Caco-2 (cell line): Measurements from ENCODE around the gene FBXL12. TPM values are rescaled to one million over a fixed set of nuclear protein-coding genes. Genes with fewer than 3 reads are reported as not detected.

Experiments
- BruUV-seq: library from RNA; stranded (reverse); fragments of 400-500 nt; replicated peaks from 2 replicates; lab custom pipeline; 2021; lab: Mats Ljungman, UMichigan
- CTCF ChIA-PET: fragments of 300-600 bp; sonication (Branson Sonifier 250); formaldehyde crosslinking; loops from one replicate; lab custom pipeline; 2022; ENCODE audit warnings: antibody characterized with exemption; lab: Charles Lee
- POLR2A ChIA-PET: fragments of 300-600 bp; sonication (Branson Sonifier 250); formaldehyde crosslinking; loops from one replicate; lab custom pipeline; 2022; ENCODE audit warnings: antibody characterized with exemption; lab: Charles Lee
- DNase-seq, 2 experiments: peaks; one replicate each; pipeline versions ENCODE4 v3.0.0 to v3.0.0-alpha.2; 2020 to 2022
- H3K27me3 ChIP-seq: replicated peaks from 2 replicates; pipeline ENCODE4 v1.6.0; 2011; ENCODE audit warnings: low read length; ENCODE audit not compliant: control insufficient read depth, insufficient read depth
- H3K36me3 ChIP-seq: 2 replicates; pipeline ENCODE4 v1.5.1; 2011; ENCODE audit warnings: low read length; ENCODE audit not compliant: control insufficient read depth, insufficient read depth
- H3K4me1 ChIP-seq: fragments of 250-450 bp; sonication (Bioruptor Pico); 2 replicates; pipeline ENCODE4 v1.5.1; 2020; ENCODE audit warnings: mild to moderate bottlenecking
- H3K4me3 ChIP-seq: 2 replicates; pipeline ENCODE4 v1.5.1; 2011; ENCODE audit warnings: low read depth, mild to moderate bottlenecking, control low read depth, low read length
- H3K9me3 ChIP-seq: fragments of 250-450 bp; sonication (Bioruptor Pico); 2 replicates; pipeline ENCODE4 v1.5.1; 2020; ENCODE audit warnings: mild to moderate bottlenecking, moderate library complexity
- H3K27ac Mint-ChIP-seq: one replicate; pipeline ENCODE4 v1.8.0; 2022; ENCODE audit warnings: mixed read lengths; ENCODE audit not compliant: unreplicated experiment
- H3K27me3 Mint-ChIP-seq: one replicate; pipeline ENCODE4 v1.8.0; 2022; ENCODE audit warnings: mixed read lengths; ENCODE audit not compliant: insufficient read depth, unreplicated experiment
- H3K36me3 Mint-ChIP-seq: one replicate; pipeline ENCODE4 v1.8.0; 2022; ENCODE audit warnings: mild to moderate bottlenecking, mixed read lengths; ENCODE audit not compliant: insufficient read depth, unreplicated experiment
- H3K4me1 Mint-ChIP-seq: one replicate; pipeline ENCODE4 v1.8.0; 2022; ENCODE audit warnings: low read depth, mixed read lengths; ENCODE audit not compliant: unreplicated experiment
- H3K4me3 Mint-ChIP-seq: one replicate; pipeline ENCODE4 v1.8.0; 2022; ENCODE audit warnings: mild to moderate bottlenecking, moderate library complexity, mixed read lengths; ENCODE audit not compliant: unreplicated experiment
- H3K9me3 Mint-ChIP-seq: one replicate; pipeline ENCODE4 v1.8.0; 2022; ENCODE audit warnings: mixed read lengths; ENCODE audit not compliant: unreplicated experiment
- intact Hi-C: fragments of 100-400 bp; cut with micrococcal nuclease; formaldehyde crosslinking; loops from one replicate; pipeline ENCODE4 v1.10.0; 2022; ENCODE audit not compliant: unreplicated experiment
- total RNA-seq: library from RNA; stranded (reverse); gene quantifications from 2 replicates; pipeline ENCODE4 v1.2.3, GENCODE V29; 2022
- TF ChIP-seq, protein P1 (sequence below), 2 experiments: fragments of 200-600 bp in 1 of 2; IDR thresholded peaks; 1 replicate in 1 of 2; 2 replicates in 1 of 2; pipeline versions ENCODE4 v1.5.1 to v1.8.0; 2011 to 2022; ENCODE audit warnings: antibody characterized with exemption in 1 of 2, control low read depth in 1 of 2, inconsistent platforms in 1 of 2, low read depth in 1 of 2, low read length in 1 of 2, mild to moderate bottlenecking in 1 of 2, moderate library complexity in 1 of 2; ENCODE audit not compliant: insufficient read depth in 1 of 2, severe bottlenecking in 1 of 2, unreplicated experiment in 1 of 2

FBXL12 gene
- total RNA-seq, 1 experiment from 2014 or later, result 39.9 TPM

DNA sequence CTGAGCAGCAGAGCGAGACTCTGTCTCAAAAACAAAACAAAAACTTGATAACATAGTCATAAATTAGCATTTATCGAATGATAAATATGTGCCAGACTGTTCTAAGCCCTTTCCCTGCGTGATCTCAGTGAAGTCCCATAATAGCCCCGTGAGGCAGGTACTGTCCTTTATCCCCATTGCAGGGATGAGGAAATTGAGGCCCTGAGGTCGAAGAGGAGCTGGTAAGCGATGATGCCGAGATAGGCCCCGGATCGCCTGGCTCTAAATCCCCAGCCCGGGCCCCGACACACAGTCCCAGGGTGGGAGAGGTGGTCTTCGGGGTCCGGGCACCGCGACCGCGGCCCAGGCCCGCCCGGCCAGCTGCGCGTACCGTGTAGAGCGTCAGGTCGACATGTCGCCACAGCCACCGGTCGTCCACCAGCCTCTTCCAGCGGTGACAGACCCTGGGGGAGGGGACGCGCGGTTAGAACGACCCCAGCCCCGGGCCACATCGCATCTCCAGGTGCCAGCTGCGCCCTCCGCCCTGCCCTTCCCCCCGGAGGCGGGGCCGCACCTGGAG is 625 bp downstream of the FBXL12 start:
- no peaks in the 10 kb centered on the region for H3K27me3 ChIP-seq
- intact Hi-C loops, result no loop called here
- no peaks in the 10 kb centered on the region; the same call in 1 of the 2 replicates for H3K36me3 ChIP-seq
- DNase-seq, result no peak
- H3K4me3 ChIP-seq, result peak overlapping the region; percentile 73
- BruUV-seq, result no TSS peak
- H3K36me3 Mint-ChIP-seq, result peaks cover 50% of the 10 kb centered on the region
- CTCF ChIA-PET, result interaction anchor here (1.3 kb wide), 1 partner anchor 23 kb away, joined by 5 read pairs; no protein-coding TSS in a partner anchor
- H3K27ac Mint-ChIP-seq, result peak overlapping the region; percentile 92
- H3K4me3 Mint-ChIP-seq, result peak overlapping the region; percentile 90
- H3K9me3 ChIP-seq, result peaks cover 8% of the 10 kb centered on the region
- H3K9me3 Mint-ChIP-seq, result no peaks in the 10 kb centered on the region
- TF ChIP-seq, protein P1, sequence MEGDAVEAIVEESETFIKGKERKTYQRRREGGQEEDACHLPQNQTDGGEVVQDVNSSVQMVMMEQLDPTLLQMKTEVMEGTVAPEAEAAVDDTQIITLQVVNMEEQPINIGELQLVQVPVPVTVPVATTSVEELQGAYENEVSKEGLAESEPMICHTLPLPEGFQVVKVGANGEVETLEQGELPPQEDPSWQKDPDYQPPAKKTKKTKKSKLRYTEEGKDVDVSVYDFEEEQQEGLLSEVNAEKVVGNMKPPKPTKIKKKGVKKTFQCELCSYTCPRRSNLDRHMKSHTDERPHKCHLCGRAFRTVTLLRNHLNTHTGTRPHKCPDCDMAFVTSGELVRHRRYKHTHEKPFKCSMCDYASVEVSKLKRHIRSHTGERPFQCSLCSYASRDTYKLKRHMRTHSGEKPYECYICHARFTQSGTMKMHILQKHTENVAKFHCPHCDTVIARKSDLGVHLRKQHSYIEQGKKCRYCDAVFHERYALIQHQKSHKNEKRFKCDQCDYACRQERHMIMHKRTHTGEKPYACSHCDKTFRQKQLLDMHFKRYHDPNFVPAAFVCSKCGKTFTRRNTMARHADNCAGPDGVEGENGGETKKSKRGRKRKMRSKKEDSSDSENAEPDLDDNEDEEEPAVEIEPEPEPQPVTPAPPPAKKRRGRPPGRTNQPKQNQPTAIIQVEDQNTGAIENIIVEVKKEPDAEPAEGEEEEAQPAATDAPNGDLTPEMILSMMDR (IDR thresholded peaks at IDR 0.05; ENCODE audit: insufficient read depth in 1 of 2, low read depth in 1 of 2, low read length in 1 of 2, severe bottlenecking in 1 of 2, unreplicated experiment in 1 of 2), result no peak
- no peaks in the 10 kb centered on the region for H3K27me3 Mint-ChIP-seq
- peaks cover 5% of the 10 kb centered on the region for H3K4me1 ChIP-seq
- POLR2A ChIA-PET, result interaction anchor here (0.6 to 1.0 kb wide), 2 partner anchors 9 to 453 kb away, joined by 9 to 11 read pairs; partner anchors contain the start of genes ICAM1 and UBL5
- H3K4me1 Mint-ChIP-seq, result peaks cover 5% of the 10 kb centered on the region

DNA sequence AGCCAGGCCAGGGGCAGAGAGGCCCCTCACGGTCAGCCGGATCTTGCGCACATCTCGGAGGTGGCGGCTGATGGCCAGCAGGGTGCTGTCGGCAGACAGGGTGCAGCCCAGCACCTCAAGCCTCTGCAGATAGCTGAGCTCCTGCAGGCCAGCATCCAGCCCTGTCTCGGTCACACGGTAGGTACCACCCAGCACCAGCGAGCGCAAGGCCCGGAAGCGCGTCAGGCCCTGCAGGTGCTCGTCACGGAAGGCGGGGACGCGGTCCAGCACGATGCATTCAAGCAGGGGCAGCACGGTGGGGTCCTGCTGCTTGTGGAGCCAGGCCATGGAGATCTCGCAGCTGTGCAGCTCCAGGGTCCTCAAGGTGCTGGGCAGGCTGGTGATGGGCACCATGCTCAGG is 7.7 kb downstream of the FBXL12 start:
- intact Hi-C loops, result no loop called here
- no TSS peak for BruUV-seq
- POLR2A ChIA-PET, result interaction anchor here (0.6 kb wide), 1 partner anchor 24 kb away, joined by 6 read pairs; the partner anchor contains the start of gene PIN1
- Histone ChIP-seq H3K36me3 (peaks cover 2% of the 10 kb centered on the region), H3K9me3 (peaks cover 6% of the 10 kb centered on the region), H3K27me3 (no peaks in the 10 kb centered on the region), H3K4me3 (no peak overlapping the region), H3K4me1 (no peaks in the 10 kb centered on the region)
- Mint-ChIP-seq H3K9me3 (no peaks in the 10 kb centered on the region), H3K4me1 (no peaks in the 10 kb centered on the region), H3K27me3 (no peaks in the 10 kb centered on the region), H3K4me3 (no peak overlapping the region), H3K36me3 (peaks cover 31% of the 10 kb centered on the region), H3K27ac (no peak overlapping the region)
- CTCF ChIA-PET, result no interaction called here
- DNase-seq, result no peak
- TF ChIP-seq, protein P1 (IDR thresholded peaks at IDR 0.05; ENCODE audit: insufficient read depth in 1 of 2, low read depth in 1 of 2, low read length in 1 of 2, severe bottlenecking in 1 of 2, unreplicated experiment in 1 of 2), result no peak

DNA sequence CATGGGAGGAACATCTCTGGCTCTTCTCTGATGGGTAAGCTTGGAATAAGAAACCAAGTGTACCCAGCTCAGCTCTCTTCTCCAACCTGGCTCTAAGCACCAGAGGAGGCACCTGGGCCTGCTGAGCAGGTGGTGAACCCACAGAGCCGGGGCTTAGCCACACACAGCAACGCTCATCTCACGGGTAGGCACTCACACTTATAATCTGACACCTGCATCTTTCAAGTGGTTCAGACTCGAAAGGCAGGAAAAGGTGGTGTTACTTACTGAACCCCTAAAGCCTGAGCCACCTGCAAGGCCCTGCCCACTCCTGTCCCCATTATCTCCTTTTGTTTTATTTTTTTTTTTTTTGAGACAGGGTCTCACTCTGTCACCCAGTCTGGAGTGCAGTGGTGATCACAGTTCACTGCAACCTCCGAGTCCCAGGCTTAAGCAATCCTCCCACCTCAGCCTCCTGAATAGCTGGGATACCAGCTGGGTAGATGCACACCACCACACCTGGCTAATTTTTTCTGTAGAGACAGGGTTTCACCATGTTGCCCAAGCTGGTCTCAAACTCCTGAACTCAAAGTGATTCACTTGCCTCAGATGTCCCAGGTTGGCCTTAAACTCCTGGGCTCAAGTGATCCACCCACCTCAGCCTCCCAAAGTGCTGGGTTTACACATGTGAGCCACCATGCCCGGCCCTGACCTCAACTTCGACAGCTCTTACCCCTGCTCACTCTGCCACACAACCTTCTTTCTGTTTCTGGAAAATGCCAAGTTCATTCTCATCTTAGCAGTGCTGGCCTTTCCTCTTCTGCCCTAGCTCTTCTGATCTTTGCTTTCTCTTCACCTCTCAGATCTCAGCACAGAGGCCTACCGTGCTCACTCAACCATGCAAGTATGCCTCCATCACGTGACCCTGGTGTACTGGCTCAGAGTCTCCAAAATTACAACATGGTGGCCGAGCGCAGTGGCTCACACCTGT is 9.7 kb downstream of the FBXL12 start:
- TF ChIP-seq, protein P1 (IDR thresholded peaks at IDR 0.05; ENCODE audit: insufficient read depth in 1 of 2, low read depth in 1 of 2, low read length in 1 of 2, severe bottlenecking in 1 of 2, unreplicated experiment in 1 of 2), result no peak
- Mint-ChIP-seq H3K27me3 (no peaks in the 10 kb centered on the region), H3K27ac (no peak overlapping the region), H3K9me3 (no peaks in the 10 kb centered on the region), H3K4me1 (no peaks in the 10 kb centered on the region), H3K4me3 (no peak overlapping the region), H3K36me3 (peaks cover 18% of the 10 kb centered on the region)
- CTCF ChIA-PET, result no interaction called here
- peaks cover 2% of the 10 kb centered on the region for H3K36me3 ChIP-seq
- BruUV-seq, result no TSS peak
- no peak for DNase-seq
- intact Hi-C loops, result no loop called here
- POLR2A ChIA-PET, result interaction anchor here (0.6 kb wide), 1 partner anchor 19 kb away, joined by 4 read pairs; the partner anchor contains the start of gene UBL5
- H3K4me3 ChIP-seq, result no peak overlapping the region
- no peaks in the 10 kb centered on the region for H3K27me3 ChIP-seq
- H3K9me3 ChIP-seq, result no peaks in the 10 kb centered on the region
- no peaks in the 10 kb centered on the region for H3K4me1 ChIP-seq
